NCI-H1694 treated with DMSO at 0.1 percent for 48 hours (cell line): ENCODE results near the gene BOLA2B.
"Not testable (repeated sequence)": the region's sequence is repeated elsewhere in the genome, so short reads cannot be mapped to it uniquely, and the experiment has no call there.

Experiments
- DNase-seq: peaks from one replicate; lab custom pipeline; 2025; lab: John Stamatoyannopoulos, UW

The BOLA2B gene

GRCh38 chr16:30193615-30194014 is at the start of gene BOLA2B, which contains the start of gene SLX1A:
Gene BOLA2B, minus strand, starts transcription at chr16:30193666. Its CDS starts 71 bp downstream, at chr16:30193595.
Gene SLX1A, plus strand, starts transcription at chr16:30193875. Its CDS starts 210 bp downstream, at chr16:30194085.
- DNase-seq = not testable (repeated sequence)

- DNase-seq = not testable (repeated sequence)
Measured at GRCh38 chr16:30217082-30217481, 23.6 kb upstream of the BOLA2B start.

GRCh38 chr16:30211414-30211813 is 17.9 kb upstream of the BOLA2B start:
- not testable (repeated sequence) for DNase-seq

DNA sequence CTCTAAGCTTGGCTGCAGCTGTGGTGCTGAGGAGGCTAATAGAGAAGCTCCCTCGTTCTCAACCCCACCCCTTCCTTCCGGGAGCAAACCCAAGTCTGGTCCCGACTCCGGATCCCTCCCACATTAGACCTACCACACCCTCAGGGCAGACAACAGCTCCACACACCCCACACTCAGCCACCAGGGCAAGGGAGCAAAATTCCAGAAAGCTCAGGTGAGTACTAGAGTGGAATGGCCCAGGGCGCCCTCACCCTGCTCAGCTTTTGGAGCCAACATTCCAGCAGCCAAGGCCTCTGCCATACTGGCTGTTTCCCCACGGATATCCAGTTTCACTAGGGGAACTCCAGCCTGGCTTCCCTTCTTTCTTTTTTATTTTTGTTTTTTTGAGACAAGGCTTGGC is 15.6 kb upstream of the BOLA2B start:
- DNase-seq = not testable (repeated sequence)

DNA sequence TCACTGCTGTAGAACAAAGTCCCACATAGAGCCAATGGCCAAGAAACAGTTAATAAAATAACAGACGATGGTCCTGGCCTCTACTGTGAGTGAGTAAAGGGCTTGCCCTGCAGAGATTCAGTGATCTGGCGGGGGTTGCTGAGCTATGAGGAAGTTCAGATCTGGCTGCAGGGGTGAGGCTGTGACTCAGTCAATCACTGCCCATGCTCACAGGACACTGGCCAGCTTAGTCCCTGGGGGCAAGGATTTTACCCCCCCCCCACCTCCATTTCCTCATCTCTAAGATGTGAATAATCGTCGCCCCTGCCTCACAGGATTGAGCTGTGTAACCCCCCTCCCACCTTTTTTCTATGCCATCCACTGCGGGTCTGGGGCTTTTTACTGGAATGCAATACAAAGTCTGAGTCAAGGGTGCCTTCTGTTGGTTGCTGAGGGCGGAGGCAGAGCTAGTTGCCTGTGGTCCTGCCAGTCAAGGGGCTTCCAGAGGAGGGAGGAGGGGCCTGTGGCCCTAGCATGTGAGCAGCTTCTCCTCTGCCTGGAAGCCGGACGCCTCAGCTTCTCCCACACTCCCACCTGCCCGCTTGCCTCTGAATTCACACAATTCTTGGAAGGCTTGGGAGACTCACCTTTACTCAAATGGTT is 13.7 kb upstream of the BOLA2B start:
- not testable (repeated sequence) for DNase-seq

GRCh38 chr16:30206252-30206651 is 12.8 kb upstream of the BOLA2B start:
- DNase-seq = not testable (repeated sequence)

DNA sequence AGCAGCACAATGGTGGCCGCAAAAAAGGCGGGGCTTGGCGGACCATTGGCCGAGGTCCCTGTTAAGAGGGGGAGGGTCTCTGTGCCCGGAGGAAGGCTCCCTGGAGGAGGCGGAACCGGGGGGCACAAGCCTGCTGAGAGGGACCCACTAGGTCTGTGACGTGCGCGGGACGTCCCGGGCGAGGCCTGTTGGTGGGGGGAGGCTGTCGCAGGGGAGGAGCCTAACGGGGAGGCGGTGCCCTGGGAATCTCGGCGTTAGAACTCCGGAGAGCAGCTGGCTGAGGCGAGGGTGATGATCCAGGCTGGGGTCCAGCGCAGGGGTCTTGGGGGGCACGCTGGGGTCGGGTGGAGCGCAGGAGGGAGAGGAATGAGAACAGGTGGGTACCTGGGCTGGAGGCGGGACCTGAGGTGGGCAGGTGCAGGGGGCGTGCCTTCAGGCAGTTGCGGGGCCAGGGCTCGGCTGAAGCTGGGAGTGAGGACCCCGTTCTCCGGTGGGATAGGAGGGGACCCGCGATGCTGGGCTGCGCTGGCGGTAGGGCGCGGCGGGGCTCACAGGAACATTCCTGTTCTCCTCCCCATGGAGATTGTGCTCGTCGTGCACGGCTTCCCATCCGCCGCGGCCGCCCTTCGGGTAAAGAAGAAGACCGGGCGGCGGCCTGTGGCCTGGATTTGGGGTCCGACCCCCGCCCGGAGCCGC is 12.2 kb upstream of the BOLA2B start:
- not testable (repeated sequence) for DNase-seq

- not testable (repeated sequence) for DNase-seq
Measured at GRCh38 chr16:30199608-30200343, 6.3 kb upstream of the BOLA2B start.

GRCh38 chr16:30199049-30199448 is 5.6 kb upstream of the BOLA2B start, which contains the start of gene SULT1A3:
Gene SULT1A3, plus strand, starts transcription at chr16:30199255. Its CDS starts 1,474 bp downstream, at chr16:30200729.
- DNase-seq = not testable (repeated sequence)

GRCh38 chr16:30197001-30197400 is 3.5 kb upstream of the BOLA2B start:
- DNase-seq = not testable (repeated sequence)

DNA sequence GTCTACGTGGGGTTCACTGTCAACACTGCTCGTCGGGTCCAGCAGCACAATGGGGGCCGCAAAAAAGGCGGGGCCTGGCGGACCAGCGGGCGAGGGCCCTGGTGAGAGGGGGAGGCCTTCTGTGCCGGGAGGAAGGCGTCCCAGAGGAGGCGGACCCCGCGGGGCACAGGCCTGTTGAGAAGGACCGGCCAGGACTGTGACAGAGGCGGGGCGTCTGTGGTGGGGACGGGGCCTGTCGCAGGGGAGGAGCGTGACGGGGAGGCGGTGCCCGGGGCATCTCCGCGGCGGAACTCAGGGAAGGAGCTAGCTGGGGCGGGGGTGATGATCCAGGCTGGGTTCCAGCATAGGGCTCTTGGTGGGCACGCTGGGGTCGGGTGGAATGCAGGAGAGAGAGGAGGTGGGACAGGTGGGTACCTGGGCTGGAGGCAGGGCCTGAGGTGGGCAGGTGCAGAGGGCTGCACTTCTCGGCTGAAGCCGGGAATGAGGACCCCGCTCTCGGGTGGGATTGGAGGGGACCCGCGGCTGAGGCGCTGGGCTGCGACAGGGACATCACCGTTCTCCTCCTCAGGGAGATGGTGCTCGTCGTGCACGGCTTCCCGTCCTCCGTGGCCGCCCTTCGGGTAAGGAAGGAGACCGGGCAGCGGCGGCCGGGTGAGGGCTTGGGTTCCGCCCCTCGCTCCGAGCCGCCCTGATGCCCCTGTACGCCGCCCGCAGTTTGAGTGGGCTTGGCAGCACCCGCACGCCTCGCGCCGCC is 883 bp upstream of the BOLA2B start:
- DNase-seq = not testable (repeated sequence)

DNA sequence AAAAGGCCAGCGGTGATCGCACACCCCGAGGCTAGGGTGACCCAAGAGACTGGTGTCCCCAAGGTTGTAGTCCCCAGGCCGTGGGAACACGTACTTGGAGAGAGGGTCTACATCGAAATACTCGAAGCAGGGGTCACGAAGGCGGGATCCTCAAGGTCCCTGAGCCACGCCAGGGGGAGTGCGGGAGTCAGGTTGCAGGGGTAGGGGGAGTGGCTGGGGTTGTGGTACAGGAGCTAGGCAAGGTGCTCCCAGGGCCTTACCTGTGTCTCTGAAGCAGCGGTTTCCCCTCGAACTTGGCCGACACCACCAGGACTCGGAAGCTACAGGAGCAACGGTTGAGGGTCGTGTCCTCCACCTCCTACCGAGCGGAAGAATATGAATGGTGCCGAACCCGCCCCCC is 368 bp downstream of the BOLA2B start:
- DNase-seq = not testable (repeated sequence)

DNA sequence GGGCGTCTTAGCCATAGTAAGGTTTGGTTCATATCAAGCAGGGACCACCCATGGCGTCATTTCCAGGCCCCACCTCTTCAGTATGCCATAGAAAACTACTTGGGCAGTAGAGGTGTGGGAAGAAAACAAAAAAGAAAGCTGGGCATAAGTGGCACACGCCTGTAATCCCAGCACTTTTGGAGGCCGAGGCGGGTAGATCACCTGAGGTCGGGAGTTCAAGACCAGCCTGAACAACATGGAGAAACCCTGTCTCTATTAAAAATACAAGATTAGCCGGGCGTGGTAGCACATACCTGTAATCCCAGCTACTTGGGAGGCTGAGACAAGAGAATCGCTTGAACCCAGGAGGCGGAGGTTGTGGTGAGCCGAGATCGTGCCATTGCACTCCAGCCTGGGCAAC is 2.3 kb downstream of the BOLA2B start:
- DNase-seq = not testable (repeated sequence)

DNA sequence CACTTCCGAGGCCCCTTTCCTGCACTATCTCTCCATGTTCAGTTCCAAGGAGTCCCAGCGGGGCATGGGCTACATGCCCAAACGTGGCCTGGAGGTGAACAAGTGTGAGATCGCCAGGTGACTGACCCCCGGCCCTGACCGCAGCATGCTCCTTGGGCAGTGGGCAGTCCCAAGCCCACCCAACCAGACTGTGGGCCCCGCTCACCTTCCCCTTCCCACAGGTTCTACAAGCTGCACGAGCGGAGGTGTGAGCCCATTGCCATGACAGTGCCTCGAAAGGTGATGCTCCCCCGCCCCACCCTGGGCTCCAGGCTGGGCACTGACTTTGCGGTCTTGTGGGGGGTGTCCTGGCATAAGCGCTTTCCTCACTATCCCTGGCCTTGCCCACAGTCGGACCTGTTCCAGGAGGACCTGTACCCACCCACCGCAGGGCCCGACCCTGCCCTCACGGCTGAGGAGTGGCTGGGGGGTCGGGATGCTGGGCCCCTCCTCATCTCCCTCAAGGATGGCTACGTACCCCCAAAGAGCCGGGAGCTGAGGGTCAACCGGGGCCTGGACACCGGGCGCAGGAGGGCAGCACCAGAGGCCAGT is 5.4 kb downstream of the BOLA2B start:
- no peak for DNase-seq

DNA sequence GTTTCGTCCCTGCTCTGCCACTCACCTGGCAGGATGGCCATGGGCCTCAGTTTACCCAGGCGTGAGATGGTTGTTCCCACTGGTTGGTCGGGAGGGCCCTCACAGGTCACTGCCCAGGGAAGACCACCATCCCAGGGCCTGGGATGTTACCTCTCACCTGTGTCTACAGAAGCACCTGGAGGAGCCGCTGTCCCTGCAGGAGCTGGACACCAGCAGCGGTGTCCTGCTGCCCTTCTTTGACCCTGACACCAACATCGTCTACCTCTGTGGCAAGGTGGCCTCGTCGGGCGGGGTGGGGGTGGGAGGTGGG is 6.0 kb downstream of the BOLA2B start:
- no peak for DNase-seq

DNA sequence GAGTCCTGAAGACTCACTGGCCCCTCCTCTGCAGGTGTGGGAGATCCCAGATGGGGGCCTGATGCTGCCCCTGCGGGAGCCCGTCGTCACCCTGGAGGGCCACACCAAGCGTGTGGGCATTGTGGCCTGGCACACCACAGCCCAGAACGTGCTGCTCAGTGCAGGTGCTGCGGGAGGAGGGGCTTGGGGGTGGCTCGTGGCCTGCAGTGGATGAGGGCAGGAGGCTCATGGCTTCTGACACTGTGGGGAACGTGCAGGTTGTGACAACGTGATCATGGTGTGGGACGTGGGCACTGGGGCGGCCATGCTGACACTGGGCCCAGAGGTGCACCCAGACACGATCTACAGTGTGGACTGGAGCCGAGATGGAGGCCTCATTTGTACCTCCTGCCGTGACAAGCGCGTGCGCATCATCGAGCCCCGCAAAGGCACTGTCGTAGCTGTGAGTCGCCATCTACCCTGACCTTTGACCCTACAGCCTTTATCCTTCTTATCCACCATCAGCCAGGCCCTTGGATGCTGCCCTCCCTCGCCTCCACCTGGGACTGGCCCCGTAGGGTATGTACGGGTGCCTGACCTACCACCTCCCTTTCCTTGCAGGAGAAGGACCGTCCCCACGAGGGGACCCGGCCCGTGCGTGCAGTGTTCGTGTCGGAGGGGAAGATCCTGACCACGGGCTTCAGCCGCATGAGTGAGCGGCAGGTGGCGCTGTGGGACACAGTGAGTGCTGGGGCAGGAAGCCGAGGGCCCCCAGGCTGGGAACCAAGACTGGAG is 6.5 kb downstream of the BOLA2B start:
- DNase-seq = no peak

DNA sequence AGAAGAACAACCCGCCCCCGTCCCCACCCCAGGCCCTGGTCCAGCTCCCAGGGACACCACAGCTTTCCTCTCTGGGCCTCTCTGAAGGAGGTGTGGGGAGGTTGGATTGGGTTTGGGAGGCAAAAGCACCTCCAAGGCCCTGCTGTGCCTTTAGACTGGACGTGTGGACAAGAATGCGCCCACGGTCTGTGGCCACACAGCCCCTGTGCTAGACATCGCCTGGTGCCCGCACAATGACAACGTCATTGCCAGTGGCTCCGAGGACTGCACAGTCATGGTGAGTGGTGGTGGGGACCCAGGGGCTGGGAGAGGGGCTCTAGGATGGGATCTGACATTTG is 7.1 kb downstream of the BOLA2B start:
- no peak for DNase-seq

DNA sequence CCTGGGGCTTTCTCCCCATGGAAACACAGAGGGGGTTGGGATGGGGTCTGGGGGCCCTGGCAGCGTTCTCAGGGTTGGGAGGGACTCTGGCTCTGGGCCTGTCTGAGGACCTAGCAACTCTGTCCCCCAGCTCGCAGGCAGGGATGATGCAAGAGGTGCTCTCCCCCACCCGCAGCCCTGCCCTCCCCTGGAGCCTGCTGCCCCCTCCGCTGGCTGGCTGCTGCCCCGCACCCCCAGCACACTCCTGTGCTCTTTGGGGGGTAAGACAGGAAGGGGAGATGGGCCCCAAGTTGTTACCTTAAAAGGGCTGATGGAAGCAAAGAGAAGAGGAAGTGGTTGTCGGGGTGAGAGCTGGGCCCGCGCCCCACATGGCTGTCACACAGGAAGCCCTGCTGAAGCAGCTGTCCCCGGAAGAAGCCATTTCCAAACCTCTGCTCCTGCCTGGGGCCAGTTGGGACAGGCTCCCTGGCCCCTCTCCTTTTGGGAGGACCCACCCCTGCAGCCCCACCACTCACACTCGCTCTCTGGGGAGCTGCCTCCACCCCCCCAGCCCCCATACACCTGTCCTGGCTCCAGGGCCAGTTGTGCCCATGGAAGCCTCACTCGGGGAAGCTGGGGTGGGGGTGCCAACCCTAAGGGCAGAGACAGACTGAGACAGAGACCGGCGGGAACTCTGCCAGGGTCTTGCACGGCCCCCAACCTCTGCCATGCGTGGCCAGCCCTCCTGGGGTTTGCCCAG is 7.6 kb downstream of the BOLA2B start:
- DNase-seq = no peak

DNA sequence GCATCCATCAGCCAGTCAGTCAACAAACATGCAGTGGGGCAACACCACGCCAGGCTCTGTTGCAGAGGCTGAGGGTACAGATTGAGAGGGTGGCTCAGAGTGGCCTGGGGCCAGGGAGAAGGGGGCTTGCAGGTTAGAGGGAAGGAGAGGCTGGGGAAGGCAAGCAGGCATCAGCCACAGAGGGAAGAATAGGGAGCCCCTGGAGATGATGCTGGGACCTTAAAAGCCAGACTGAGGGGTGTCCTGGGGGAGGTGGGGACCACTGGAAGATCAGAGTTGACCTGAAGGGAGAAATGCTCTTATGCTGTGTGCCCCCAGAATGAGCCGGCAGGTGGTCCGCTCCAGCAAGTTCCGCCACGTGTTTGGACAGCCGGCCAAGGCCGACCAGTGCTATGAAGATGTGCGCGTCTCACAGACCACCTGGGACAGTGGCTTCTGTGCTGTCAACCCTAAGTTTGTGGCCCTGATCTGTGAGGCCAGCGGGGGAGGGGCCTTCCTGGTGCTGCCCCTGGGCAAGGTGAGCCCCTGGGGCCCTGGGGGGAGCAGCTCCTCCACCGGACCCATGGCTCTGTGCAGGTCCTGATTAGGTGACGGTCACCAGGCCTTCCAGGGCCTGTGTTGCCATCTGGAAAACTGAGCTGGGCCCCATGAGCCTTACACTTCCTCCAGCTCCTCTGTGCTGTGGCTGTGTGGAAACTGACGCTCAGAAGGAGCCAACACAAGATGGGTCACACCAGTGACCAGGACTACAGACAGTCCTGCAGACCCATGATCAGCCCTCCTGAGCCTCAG is 8.4 kb downstream of the BOLA2B start:
- no peak for DNase-seq
